NCI-H1417 treated with DMSO at 0.1 percent for 48 hours (cell line): ENCODE results near the gene ADSL.

Experiments used
- DNase-seq: peaks from one replicate; lab custom pipeline; 2025; lab: John Stamatoyannopoulos, UW

ADSL gene

GRCh38 chr22:40405178-40406062 lies 59.1 kb downstream of the ADSL start:
- no peak for DNase-seq

GRCh38 chr22:40406063-40406890 lies 60.0 kb downstream of the ADSL start:
- DNase-seq, result no peak

GRCh38 chr22:40407021-40407761 lies 60.9 kb downstream of the ADSL start:
- DNase-seq, result no peak

DNA sequence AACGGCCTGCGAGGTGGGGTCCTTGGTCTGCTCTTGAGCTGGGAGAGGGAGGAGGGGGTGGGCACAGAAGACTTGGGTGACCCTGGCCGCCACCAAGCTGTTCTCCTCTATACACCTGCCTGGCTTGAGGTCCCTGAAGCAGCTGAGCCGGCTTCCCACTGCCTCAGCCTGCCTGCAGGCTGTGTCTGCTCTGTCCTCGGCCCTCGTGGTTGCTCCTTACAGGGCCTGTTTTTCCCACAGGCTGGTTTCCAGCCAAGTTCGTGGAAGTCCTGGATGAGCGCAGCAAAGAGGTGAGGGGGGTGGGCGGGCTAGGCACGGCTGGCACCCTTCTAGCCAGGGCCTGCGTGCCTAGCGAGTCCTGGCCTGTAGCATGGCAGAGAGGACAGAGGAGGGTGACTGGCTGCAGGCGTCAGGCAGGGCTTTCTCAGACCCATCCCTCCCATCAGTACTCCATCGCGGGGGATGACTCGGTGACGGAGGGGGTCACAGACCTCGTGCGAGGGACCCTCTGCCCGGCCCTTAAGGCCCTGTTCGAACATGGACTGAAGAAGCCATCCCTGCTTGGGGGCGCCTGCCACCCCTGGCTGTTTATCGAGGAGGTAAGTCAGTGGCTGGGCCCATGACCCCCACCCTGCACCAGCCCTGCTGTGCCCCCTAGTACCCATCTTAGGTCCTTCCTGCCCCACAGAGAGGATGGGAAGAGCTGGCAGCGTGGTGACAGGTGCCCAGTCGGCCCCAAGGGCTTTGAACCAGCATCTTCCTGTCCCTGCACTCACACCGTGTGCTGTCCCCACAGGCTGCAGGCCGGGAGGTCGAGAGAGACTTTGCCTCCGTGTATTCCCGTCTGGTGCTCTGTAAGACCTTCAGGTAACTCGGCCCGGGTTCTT lies 61.8 kb downstream of the ADSL start:
- no peak for DNase-seq

DNA sequence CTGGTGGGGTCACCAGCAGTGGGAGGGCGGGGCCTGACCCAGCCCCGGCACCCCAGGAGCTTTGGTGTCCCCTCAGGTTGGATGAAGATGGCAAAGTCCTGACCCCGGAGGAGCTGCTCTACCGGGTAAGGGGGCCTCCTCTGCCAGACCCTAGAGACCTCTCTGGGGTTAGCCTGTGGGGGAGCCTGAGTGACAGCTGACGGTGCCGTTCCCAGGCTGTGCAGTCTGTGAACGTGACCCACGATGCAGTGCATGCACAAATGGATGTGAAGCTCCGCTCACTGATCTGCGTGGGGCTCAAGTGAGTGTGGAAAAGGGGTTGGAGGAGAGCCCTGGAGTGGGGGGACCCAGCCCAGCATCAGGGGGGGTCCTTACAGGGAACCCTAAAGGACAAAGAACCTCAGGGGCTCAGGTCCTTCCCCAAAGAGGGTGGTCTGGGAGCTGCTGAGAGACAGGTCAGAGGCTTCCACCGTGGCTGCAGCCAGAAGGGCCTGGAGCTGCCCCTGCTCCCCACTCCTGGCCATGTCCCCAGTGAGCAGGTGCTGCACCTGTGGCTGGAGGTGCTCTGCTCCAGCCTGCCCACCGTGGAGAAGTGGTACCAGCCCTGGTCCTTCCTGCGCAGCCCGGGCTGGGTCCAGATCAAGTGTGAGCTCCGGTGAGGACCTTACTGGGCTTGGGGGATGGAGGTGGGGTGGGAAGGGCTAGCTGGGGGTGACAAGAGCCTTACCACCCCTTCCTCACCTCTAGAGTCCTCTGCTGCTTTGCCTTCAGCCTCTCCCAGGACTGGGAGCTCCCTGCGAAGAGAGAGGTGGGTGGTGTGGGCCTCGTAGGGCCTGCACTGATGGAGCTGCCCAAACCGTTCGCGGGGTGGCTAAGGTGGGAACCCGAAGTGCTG lies 62.7 kb downstream of the ADSL start:
- no peak for DNase-seq

DNA sequence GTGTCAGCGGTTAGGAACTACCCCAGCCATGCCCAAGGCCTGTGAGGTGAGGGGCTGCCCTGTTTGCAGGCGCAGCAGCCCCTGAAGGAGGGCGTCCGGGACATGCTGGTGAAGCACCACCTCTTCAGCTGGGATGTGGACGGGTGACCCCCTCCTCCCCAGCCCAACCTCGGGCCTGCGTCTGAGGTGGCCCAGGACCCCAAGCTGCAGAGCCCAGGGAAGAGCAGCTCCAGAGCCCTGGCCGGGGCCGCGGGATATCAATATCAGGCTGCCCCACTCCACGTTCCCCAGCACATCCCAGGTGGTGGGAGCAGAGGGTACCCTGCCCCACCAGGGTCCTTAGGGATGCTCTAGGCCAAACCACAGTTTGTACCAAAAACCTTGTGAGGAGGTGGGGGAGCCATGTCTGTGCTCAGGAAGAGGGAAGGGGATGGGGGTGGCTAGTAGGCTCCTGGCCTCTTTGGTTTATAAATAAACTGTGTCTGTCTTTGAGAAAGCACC lies 63.4 kb downstream of the ADSL start:
- DNase-seq, result no peak

GRCh38 chr22:40410272-40410671 lies 64.0 kb downstream of the ADSL start:
- no peak for DNase-seq

DNA sequence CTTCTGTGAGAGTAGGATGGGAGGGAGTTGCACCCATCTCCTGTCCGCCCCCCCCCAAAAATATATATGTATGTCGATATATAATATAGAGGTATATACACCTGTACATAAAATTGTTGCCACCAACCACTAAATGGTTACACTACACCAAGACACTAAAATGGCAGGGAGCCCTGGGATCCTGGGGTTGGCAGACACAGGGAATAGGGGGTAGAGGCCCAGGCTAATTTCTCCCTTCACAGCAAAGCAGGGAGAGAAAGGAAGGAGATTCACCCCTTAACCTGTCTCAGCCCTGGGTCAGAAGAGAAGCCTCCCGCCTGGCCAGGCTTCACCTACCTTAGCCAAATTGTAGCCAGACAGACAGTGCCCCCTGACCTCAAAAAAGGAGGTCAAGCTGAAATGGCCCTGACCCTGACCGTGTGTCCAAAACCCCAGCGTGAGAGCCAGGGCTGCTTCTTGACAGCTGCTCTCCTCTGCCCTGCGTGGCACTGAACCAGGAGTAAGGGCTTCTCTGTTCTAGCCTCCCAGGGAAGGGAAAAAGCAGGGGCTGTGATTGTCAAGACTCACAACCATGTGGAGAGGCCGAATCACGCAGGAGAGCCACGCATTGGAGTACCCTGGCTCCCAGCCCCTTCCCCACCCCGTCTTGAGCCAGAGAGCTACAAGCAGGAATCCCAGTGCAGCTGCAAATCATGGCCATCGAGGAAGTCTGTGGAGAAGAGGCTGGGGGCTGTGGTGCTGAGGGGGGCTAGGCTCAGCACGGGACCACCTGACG lies 64.6 kb downstream of the ADSL start:
- no peak for DNase-seq

GRCh38 chr22:40411506-40411861 lies 65.2 kb downstream of the ADSL start:
- DNase-seq, result no peak

DNA sequence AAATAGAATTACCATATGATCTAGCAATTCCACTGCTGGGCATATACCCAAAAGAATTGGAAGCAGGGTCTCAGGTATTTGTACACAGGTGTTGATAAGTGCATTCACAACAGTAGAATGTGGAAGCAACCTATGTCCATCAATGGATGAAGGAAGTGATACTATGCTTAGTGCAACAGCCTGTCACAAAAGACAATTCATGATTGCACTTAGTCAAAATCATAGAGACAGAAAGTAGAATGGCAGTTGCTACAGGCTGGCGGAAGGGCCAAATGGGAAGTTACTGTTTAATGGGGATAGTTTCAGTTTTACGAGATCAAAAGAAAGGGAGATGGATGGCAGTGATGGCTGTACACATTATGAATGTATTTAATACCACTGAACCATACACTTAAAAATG lies 66.1 kb downstream of the ADSL start:
- no peak for DNase-seq

DNA sequence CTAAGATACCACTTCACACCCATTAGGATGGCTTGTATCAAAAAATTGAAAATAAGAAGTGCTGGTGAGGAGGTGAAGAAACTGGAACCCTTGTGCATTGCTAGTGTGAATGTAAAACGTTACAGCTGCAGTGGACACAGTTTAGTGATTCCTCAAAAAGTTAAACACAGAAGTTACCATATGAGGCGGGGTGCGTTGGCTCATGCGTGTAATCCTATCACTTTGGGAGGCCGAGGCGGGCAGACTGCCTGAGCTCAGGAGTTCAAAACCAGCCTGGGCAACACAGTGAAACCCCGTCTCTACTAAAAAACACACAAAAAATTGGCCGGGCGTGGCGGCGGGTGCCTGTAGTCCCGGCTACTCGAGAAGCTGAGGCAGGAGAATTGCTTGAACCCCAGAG lies 67.6 kb downstream of the ADSL start:
- DNase-seq, result no peak

DNA sequence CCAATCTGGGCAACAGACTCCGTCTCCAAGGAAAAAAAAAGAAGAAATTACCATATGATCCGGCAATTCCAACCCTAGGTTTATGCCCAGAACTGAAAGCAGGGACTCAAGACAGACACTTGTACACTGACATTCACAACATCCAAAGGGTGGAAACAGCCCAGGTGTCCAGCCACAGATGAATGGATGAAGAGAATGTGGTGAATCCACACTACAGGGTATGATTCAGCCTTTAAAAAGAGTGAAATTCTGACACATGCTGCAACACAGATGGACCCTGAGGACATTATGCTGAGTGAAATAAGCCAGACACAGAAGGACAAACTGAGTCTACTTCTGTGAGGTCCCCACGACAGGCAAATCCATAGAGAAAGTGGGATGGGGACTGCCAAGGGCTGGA lies 68.0 kb downstream of the ADSL start:
- no peak for DNase-seq

DNA sequence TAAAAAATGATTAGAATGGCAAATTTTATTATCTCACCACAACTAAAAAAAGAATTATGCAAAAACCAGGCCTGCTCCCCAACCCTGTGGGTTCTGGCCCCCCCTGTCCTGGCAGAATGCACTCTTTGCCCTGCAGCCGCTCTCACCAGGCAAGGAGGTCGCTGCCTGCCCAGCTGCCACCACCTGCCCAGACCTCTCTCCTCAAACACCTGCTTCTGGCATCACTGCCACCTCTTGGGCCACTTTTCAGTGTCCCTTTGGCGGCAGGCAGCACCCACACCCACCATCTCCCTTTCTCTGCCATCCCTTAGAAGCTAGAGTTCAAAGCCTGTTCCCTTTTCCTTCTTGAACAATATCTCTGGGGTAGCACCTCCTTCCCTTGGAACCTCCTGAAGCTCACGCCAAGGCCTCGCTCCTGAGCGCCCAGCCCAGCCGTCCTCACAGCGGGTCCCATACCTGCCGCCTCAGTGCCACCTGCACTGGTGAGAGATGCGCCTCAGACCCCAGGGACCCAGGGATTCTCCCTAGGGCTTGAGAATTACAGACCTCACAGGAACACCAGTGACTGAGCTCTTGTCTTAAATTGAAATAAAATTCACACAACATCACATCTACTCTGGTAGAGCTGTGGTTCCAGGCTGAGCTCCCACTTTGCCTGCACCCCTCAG lies 68.7 kb downstream of the ADSL start:
- DNase-seq, result no peak

GRCh38 chr22:40415531-40416266 lies 69.4 kb downstream of the ADSL start:
- no peak for DNase-seq

DNA sequence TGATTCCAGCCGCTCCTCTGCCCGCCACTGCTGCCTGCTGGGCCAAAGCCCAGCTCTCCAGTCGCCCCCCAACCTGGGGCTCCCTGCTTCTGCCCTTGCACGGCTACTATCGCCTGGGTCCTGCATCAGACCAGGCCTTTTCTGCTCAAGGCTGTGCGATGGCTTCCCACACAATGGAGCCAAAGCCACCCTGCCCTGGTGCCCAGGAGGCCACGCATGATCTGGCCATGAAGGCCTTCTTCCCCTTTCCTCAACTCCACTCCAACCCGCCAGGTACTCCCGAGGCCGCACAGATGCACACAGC lies 69.9 kb downstream of the ADSL start:
- no peak for DNase-seq

- no peak for DNase-seq
Observed at GRCh38 chr22:40416636-40417035, 70.3 kb downstream of the ADSL start.

- DNase-seq, result no peak
Observed at GRCh38 chr22:40417041-40417440, 70.7 kb downstream of the ADSL start.

GRCh38 chr22:40417881-40418280 lies 71.6 kb downstream of the ADSL start:
- DNase-seq, result no peak
